Measurements from ENCODE around the gene C4orf50. TPM values are rescaled to one million over a fixed set of nuclear protein-coding genes. Genes with fewer than 3 reads are reported as not detected.

C4orf50 gene
- total and polyA plus RNA-seq, 2 donors (not counting 1 experiment from before 2014, with no cell fraction given): 0.02 TPM; not detected in 1

DNA sequence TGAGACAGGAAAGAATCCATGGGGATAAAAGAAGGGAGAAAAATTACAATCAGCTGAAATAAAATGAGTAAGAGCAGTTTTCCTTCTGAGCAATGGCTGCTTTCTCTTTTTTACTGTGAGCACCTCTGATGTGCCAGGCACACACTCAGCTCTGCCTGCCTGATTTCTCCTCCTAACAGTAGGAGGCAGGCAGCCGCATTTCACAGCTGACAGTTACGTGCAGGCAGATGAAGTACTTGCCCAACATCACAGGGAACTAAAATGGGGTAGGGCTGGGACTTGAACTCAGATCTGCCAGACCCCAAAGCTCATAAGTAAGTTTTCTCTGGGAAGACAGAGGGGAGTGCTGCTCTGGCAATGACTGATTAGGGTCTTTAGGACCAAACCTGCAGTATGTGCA is 54.6 kb downstream of the C4orf50 start:
- no peak overlapping the region for H2AFZ ChIP-seq (ENCODE audit: insufficient read depth, low read depth, low read length, poor library complexity, severe bottlenecking)
- CTCF ChIA-PET: no interaction called here
- DNase-seq (no peak), ATAC-seq (ENCODE audit: low read depth) (no peak)
- H3K36me3 ChIP-seq (replicated peaks in 1 of 2; ENCODE audit: control extremely low read depth in 1 of 2, control insufficient read depth in 1 of 2, extremely low read depth in 1 of 2, insufficient read depth in 2 of 2, low read length in 1 of 2): no peaks in the 10 kb centered on the region
- H3K4me2 ChIP-seq (replicated peaks; ENCODE audit: low read depth, low read length, poor library complexity, severe bottlenecking): no peak overlapping the region
- no peak overlapping the region for H3K4me3 Mint-ChIP-seq
- no peak overlapping the region for H3K27ac ChIP-seq (ENCODE audit: low read length in 2 of 2)
- H3K4me1 Mint-ChIP-seq: no peaks in the 10 kb centered on the region
- intact Hi-C loops (cut with micrococcal nuclease): no loop called here
- H3K27me3 ChIP-seq (replicated peaks in 1 of 4; ENCODE audit: control extremely low read depth in 1 of 4, control insufficient read depth in 3 of 4, insufficient read depth in 4 of 4, low read length in 3 of 4): no peaks in the 10 kb centered on the region
- H3K27ac Mint-ChIP-seq: no peak overlapping the region
- no peak overlapping the region for H3K9ac ChIP-seq (ENCODE audit: low read length)
- H3K27me3 Mint-ChIP-seq: peaks cover 4% of the 10 kb centered on the region
- no peaks in the 10 kb centered on the region for H4K20me1 ChIP-seq (ENCODE audit: control insufficient read depth, insufficient read depth, low read length, poor library complexity, severe bottlenecking)
- POLR2A ChIA-PET: no interaction called here
- no peak overlapping the region for H3K4me3 ChIP-seq (ENCODE audit: control extremely low read depth in 1 of 5, extremely low read depth in 1 of 5, insufficient read depth in 1 of 5, low read depth in 2 of 5, low read length in 4 of 5)
- TF ChIP-seq, protein P1, sequence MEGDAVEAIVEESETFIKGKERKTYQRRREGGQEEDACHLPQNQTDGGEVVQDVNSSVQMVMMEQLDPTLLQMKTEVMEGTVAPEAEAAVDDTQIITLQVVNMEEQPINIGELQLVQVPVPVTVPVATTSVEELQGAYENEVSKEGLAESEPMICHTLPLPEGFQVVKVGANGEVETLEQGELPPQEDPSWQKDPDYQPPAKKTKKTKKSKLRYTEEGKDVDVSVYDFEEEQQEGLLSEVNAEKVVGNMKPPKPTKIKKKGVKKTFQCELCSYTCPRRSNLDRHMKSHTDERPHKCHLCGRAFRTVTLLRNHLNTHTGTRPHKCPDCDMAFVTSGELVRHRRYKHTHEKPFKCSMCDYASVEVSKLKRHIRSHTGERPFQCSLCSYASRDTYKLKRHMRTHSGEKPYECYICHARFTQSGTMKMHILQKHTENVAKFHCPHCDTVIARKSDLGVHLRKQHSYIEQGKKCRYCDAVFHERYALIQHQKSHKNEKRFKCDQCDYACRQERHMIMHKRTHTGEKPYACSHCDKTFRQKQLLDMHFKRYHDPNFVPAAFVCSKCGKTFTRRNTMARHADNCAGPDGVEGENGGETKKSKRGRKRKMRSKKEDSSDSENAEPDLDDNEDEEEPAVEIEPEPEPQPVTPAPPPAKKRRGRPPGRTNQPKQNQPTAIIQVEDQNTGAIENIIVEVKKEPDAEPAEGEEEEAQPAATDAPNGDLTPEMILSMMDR (IDR thresholded peaks at IDR 0.05): no peak
- no peak for TF ChIP-seq EZH2 (IDR thresholded peaks at IDR 0.05; ENCODE audit: borderline replicate concordance, insufficient read depth, low read depth, low read length, poor library complexity, severe bottlenecking)
- no peaks in the 10 kb centered on the region for H3K4me1 ChIP-seq (ENCODE audit: control insufficient read depth in 2 of 2, insufficient read depth in 2 of 2, low read length in 2 of 2)
- H3K79me2 ChIP-seq (ENCODE audit: control insufficient read depth, insufficient read depth, low read length): no peaks in the 10 kb centered on the region
- WGBS (ENCODE audit: insufficient coverage): 54% methylated on average over 2 of the region's 2 CpGs
- H3K9me3 ChIP-seq (ENCODE audit: control extremely low read depth in 1 of 3, control insufficient read depth in 2 of 3, insufficient read depth in 1 of 3, low read length in 2 of 3): peaks cover 0 to 7% (median 0%) of the 10 kb centered on the region in 3 donors
- no peaks in the 10 kb centered on the region for H3K9me3 Mint-ChIP-seq (ENCODE audit: insufficient read depth)

DNA sequence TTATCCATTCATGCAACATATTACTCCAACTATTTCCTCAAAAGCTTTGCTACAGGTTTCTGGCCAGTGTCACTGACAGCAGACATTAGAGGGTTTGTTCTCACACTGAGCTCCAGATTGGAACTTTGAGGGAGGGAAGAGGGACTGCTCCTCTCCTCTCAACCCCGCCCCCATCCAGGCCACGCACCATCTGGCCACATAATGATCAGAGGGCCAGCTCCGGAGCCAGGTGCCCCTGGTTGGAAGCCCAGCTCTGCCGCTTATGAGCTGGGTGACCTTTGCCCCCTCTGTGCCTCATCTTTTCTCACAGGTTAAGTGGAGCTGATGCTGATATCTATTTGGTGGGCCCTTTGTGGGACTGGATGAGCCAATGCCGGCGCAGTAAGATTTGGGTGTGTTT is 55.8 kb downstream of the C4orf50 start:
- Histone ChIP-seq H3K9me3 (ENCODE audit: control extremely low read depth in 1 of 3, control insufficient read depth in 2 of 3, insufficient read depth in 1 of 3, low read length in 2 of 3) (peaks cover 0 to 12% (median 0%) of the 10 kb centered on the region in 3 donors), H2AFZ (ENCODE audit: insufficient read depth, low read depth, low read length, poor library complexity, severe bottlenecking) (no peak overlapping the region), H3K27ac (ENCODE audit: low read length in 2 of 2) (no peak overlapping the region), H3K4me1 (ENCODE audit: control insufficient read depth in 2 of 2, insufficient read depth in 2 of 2, low read length in 2 of 2) (no peaks in the 10 kb centered on the region), H3K36me3 (replicated peaks in 1 of 2; ENCODE audit: control extremely low read depth in 1 of 2, control insufficient read depth in 1 of 2, extremely low read depth in 1 of 2, insufficient read depth in 2 of 2, low read length in 1 of 2) (no peaks in the 10 kb centered on the region), H3K79me2 (ENCODE audit: control insufficient read depth, insufficient read depth, low read length) (no peaks in the 10 kb centered on the region), H3K4me3 (ENCODE audit: control extremely low read depth in 1 of 5, extremely low read depth in 1 of 5, insufficient read depth in 1 of 5, low read depth in 2 of 5, low read length in 4 of 5) (no peak overlapping the region), H4K20me1 (ENCODE audit: control insufficient read depth, insufficient read depth, low read length, poor library complexity, severe bottlenecking) (no peaks in the 10 kb centered on the region), H3K27me3 (replicated peaks in 1 of 4; ENCODE audit: control extremely low read depth in 1 of 4, control insufficient read depth in 3 of 4, insufficient read depth in 4 of 4, low read length in 3 of 4) (no peaks in the 10 kb centered on the region), H3K4me2 (replicated peaks; ENCODE audit: low read depth, low read length, poor library complexity, severe bottlenecking) (no peak overlapping the region), H3K9ac (ENCODE audit: low read length) (no peak overlapping the region)
- Mint-ChIP-seq H3K9me3 (ENCODE audit: insufficient read depth) (no peaks in the 10 kb centered on the region), H3K27me3 (peaks cover 4% of the 10 kb centered on the region), H3K4me1 (no peaks in the 10 kb centered on the region), H3K4me3 (no peak overlapping the region), H3K27ac (no peak overlapping the region)
- ATAC-seq (ENCODE audit: low read depth): no peak
- intact Hi-C loops (cut with micrococcal nuclease): no loop called here
- 70% methylated on average over 3 of the region's 6 CpGs for WGBS (ENCODE audit: insufficient coverage)
- ChIA-PET POLR2A (no interaction called here), CTCF (no interaction called here)
- DNase-seq: no peak
- TF ChIP-seq EZH2 (IDR thresholded peaks at IDR 0.05; ENCODE audit: borderline replicate concordance, insufficient read depth, low read depth, low read length, poor library complexity, severe bottlenecking): no peak
- TF ChIP-seq, protein P1 (IDR thresholded peaks at IDR 0.05): no peak
